Common myeloid progenitor, CD34-positive (primary cell): ENCODE measurements around the gene CCDC28A.

Experiments
- CTCF ChIA-PET: fragments of 350-600 bp; sonication (Branson Sonifier 250); formaldehyde crosslinking; loops from one replicate; lab custom pipeline; 2021; ENCODE audit warnings: antibody characterized with exemption; lab: Charles Lee
- POLR2A ChIA-PET: fragments of 350-600 bp; sonication (Branson Sonifier 250); formaldehyde crosslinking; loops from one replicate; lab custom pipeline; 2021; ENCODE audit warnings: antibody characterized with exemption; lab: Charles Lee
- DNase-seq, 3 donors: peaks; one replicate each; pipeline versions ENCODE4 v3.0.0 to v3.0.0-alpha.2; 2013
- H3K27ac ChIP-seq, 2 experiments: 1 replicate in 1 of 2; 2 replicates in 1 of 2; pipeline ENCODE4 v1.7.0; 2013; ENCODE audit warnings: inconsistent platforms in 2 of 2, low read length in 2 of 2, mild to moderate bottlenecking in 2 of 2, low read depth in 1 of 2, moderate library complexity in 1 of 2; ENCODE audit not compliant: severe bottlenecking in 2 of 2, insufficient read depth in 1 of 2, poor library complexity in 1 of 2
- H3K27me3 ChIP-seq, 5 experiments: replicated peaks in 2 of 5; 1 replicate in 3 of 5; 2 replicates in 2 of 5; pipeline versions ENCODE4 v1.6.1 to v1.7.0; 2013; ENCODE audit warnings: low read length in 4 of 5, mild to moderate bottlenecking in 2 of 5, moderate library complexity in 2 of 5, inconsistent platforms in 1 of 5; ENCODE audit not compliant: insufficient read depth in 5 of 5, control insufficient read depth in 4 of 5
- H3K36me3 ChIP-seq, 4 experiments: 1 replicate in 2 of 4; 2 replicates in 2 of 4; pipeline versions ENCODE4 v1.6.1 to v1.7.0; 2013; ENCODE audit warnings: low read length in 3 of 4, control low read depth in 1 of 4, mild to moderate bottlenecking in 1 of 4; ENCODE audit not compliant: control insufficient read depth in 4 of 4, insufficient read depth in 4 of 4
- H3K4me1 ChIP-seq, 4 experiments: 1 replicate in 3 of 4; 2 replicates in 1 of 4; pipeline versions ENCODE4 v1.6.1 to v1.7.1; 2013; ENCODE audit warnings: low read length in 3 of 4, mild to moderate bottlenecking in 3 of 4, control low read depth in 1 of 4, inconsistent platforms in 1 of 4, moderate library complexity in 1 of 4; ENCODE audit not compliant: control insufficient read depth in 4 of 4, insufficient read depth in 4 of 4; ENCODE audit errors: control extremely low read depth in 1 of 4
- H3K4me3 ChIP-seq, 7 experiments: 1 replicate in 4 of 7; 2 replicates in 3 of 7; pipeline versions ENCODE4 v1.5.1 to v1.7.0; 2013; ENCODE audit warnings: mild to moderate bottlenecking in 7 of 7, low read length in 6 of 7, moderate library complexity in 6 of 7, inconsistent platforms in 2 of 7, low read depth in 2 of 7, control low read depth in 1 of 7; ENCODE audit not compliant: insufficient read depth in 4 of 7, control insufficient read depth in 1 of 7; ENCODE audit errors: extremely low read depth in 1 of 7
- H3K9me3 ChIP-seq, 5 experiments: 1 replicate in 4 of 5; 2 replicates in 1 of 5; pipeline versions ENCODE4 v1.6.1 to v1.7.1; 2013; ENCODE audit warnings: low read length in 4 of 5, mild to moderate bottlenecking in 2 of 5, inconsistent platforms in 1 of 5, low read depth in 1 of 5, moderate library complexity in 1 of 5; ENCODE audit not compliant: control insufficient read depth in 4 of 5, insufficient read depth in 2 of 5; ENCODE audit errors: control extremely low read depth in 1 of 5
- WGBS: methylation state at CpG from one replicate; pipeline ENCODE4 v1.1.5; 2013; ENCODE audit not compliant: insufficient coverage; 5-methylcytosine and 5-hydroxymethylcytosine counted together

CCDC28A gene

DNA sequence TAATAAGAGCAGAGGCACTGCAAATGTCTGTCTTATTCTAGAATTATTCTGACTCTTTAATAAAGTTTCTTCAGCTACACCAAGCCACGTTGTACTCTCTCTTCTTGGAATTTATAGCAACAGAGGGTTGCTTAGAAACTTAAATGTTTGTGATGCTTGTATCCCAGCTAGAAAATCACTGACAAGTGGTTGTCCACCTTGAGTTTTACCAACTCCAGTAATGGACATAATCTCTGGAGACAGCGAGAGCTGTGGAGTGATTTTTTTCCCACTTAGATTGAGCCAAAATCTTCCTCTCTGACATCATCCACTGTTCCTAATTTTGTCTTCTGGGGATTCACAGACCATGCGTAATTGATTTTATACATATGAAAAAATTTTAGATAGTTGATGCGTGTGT is 30.3 kb downstream of the CCDC28A start:
- no peaks in the 10 kb centered on the region for H3K36me3 ChIP-seq
- ChIA-PET CTCF (no interaction called here), POLR2A (no interaction called here)
- no peak for DNase-seq
- 100% methylated on average over 2 of the region's 4 CpGs for WGBS
- H3K9me3 ChIP-seq, result no peaks in the 10 kb centered on the region
- H3K4me3 ChIP-seq, result no peak overlapping the region
- H3K27me3 ChIP-seq, result no peaks in the 10 kb centered on the region
- no peak overlapping the region for H3K27ac ChIP-seq
- no peaks in the 10 kb centered on the region for H3K4me1 ChIP-seq

DNA sequence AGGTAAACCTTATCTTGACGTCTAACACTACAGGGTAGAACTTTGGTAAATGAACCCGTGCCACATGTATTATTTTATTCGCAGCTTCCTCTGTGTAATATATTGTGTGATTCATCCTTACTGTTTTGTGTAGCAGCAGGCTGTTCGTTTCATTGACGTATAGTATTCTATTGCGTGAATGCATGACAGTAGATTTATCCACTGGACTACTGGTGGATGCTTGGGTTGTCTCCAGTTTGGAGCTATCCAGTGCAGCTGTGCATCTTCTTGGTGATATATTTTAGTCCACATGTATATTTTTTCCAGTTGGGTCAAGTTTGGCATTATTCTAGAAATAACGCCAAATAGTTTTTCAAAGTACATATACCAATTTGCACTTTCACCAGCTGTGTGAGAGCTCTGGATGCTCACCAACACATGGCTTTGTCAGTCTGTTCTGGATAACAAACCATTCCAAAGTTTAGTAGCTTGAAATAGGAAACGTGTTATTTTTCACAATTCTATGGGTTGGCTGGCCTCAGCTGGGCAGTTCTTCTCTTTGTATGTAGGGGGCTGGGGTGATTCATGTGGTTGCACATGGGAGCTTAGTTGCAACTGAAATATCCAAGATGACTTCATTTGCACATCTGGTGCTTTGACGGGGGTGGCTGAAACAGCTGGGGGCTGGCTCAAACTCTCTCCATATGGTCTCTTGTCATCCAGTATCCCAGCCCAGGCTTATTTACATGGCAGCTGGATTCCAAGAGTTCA is 31.6 kb downstream of the CCDC28A start:
- ChIA-PET POLR2A (interaction anchor here (0.6 kb wide), 1 partner anchor 413 kb away, joined by 3 read pairs; no protein-coding TSS in a partner anchor), CTCF (interaction anchor here (0.6 to 1.3 kb wide), 4 partner anchors 9 to 11 kb away, joined by 3 read pairs; partner anchors contain the start of gene ECT2L)
- H3K27ac ChIP-seq, result no peak overlapping the region
- no peaks in the 10 kb centered on the region for H3K27me3 ChIP-seq
- no peaks in the 10 kb centered on the region for H3K36me3 ChIP-seq
- no peaks in the 10 kb centered on the region for H3K9me3 ChIP-seq
- no peak overlapping the region for H3K4me3 ChIP-seq
- no peak for DNase-seq
- H3K4me1 ChIP-seq, result no peaks in the 10 kb centered on the region
- WGBS, result 100% methylated on average over 7 of the region's 9 CpGs

DNA sequence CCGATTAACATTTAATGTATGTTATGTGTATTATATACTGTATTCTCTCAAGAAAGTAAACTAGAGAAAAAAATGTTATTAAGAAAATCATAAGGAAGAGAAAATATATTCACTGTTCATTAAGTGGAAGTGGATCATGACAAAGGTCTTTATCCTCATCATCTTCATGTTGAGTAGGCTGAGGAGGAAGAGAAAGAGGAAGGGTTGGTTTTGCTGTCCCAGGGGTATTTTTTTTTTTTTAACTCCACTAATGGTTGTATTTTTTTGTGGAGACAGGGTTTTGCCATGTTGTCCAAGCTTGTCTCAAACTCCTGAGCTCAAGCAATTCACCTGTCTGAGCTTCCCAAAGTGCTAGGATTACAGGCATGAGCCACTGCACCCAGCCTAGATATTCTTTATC is 33.3 kb downstream of the CCDC28A start:
- Histone ChIP-seq H3K4me1 (no peaks in the 10 kb centered on the region), H3K36me3 (no peaks in the 10 kb centered on the region), H3K9me3 (no peaks in the 10 kb centered on the region), H3K27me3 (no peaks in the 10 kb centered on the region), H3K27ac (no peak overlapping the region), H3K4me3 (no peak overlapping the region)
- WGBS, result no CpG with 5 or more reads among the region's 1 CpG
- no peak for DNase-seq
- POLR2A ChIA-PET, result no interaction called here
- CTCF ChIA-PET, result interaction anchor here (1.3 kb wide), 1 partner anchor 11 kb away, joined by 3 read pairs; the partner anchor contains the start of gene ECT2L

DNA sequence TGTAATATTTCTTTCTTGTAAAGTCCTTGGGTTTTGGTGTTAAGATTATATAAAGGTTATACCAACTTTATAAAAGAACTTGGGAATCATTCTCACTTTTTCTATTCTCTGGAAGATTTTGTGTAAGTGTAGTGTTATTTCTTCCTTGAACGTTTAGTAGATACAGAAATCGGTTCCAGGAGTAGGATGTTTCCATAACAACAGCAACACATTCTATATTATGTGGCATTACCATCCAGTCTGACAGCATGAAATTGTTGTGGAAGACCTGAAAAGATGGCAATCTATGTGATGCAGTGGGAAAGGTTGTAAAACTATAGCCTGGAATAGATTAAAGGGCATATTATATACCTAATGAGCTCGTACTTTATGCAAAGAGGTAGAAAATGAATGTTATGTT is 36.1 kb downstream of the CCDC28A start:
- ChIA-PET POLR2A (no interaction called here), CTCF (no interaction called here)

DNA sequence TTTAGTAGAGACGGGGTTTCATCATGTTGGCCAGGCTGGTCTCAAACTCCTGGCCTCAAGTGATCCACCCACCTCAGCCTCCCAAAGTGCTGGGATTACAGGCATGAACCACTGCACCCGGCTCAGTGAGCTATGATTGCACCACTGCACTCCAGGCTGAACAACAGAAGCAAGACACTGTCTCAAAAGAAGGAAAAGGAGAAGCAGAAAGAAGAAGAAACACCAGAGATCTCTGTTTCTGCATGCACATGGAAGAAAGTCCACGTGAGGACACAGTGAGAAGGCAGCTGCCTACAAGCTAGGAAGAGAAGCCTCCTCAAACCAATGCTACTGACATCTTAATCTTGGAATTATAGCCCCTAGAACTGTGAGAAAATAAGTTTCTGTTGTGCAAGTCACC is 38.3 kb downstream of the CCDC28A start:
- DNase-seq, result no peak
- no peak overlapping the region for H3K4me3 ChIP-seq
- 89% methylated on average over 1 of the region's 3 CpGs for WGBS
- no peaks in the 10 kb centered on the region for H3K9me3 ChIP-seq
- CTCF ChIA-PET, result interaction anchor here (0.6 to 1.1 kb wide), 3 partner anchors 62 to 553 kb away, joined by 3 read pairs; no protein-coding TSS in a partner anchor
- no peaks in the 10 kb centered on the region for H3K27me3 ChIP-seq
- H3K4me1 ChIP-seq, result peaks cover 0 to 3% (median 0%) of the 10 kb centered on the region in 4 experiments
- H3K36me3 ChIP-seq, result no peaks in the 10 kb centered on the region
- H3K27ac ChIP-seq, result no peak overlapping the region
- POLR2A ChIA-PET, result no interaction called here

More for the DNA sequence above, 36.1 kb downstream of the CCDC28A start:
- Histone ChIP-seq H3K4me1 (peaks cover 0 to 3% (median 0%) of the 10 kb centered on the region in 4 experiments), H3K9me3 (no peaks in the 10 kb centered on the region), H3K27ac (no peak overlapping the region), H3K4me3 (no peak overlapping the region), H3K27me3 (no peaks in the 10 kb centered on the region), H3K36me3 (no peaks in the 10 kb centered on the region)
- DNase-seq, result no peak
- WGBS, result no CpG with 5 or more reads among the region's 3 CpGs

DNA sequence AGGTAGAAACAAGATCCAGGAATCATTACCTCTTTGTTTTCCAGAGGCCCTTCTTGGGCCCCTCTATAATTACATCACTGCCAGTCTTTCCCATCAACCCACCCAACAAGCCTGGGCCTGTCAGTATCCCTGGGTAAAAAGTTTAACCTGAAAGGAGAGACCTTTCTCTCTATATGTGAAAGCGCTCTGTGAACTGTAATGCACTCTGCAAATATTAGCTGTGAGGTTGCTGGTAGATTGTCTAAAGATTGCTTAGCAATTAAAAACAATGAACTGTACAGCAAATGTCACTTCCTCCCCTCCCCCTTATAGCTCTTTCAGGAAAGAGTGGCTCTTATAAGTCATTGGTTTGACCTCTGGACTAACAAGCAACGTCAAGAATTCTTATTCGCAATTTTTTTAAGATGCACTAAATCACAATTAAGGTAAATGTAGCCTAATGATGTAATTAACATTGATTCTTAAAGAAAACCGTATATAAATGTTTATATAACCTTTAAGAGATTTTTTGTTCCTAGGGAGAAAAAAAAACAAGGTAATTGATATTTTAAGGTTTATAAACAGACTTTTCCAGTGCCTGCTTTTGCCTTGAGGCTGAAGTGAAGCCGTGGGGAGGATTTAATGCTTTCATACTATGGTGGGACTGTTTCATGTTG is 40.7 kb downstream of the CCDC28A start:
- no peaks in the 10 kb centered on the region for H3K9me3 ChIP-seq
- H3K27me3 ChIP-seq, result no peaks in the 10 kb centered on the region
- H3K27ac ChIP-seq, result no peak overlapping the region
- no peak overlapping the region for H3K4me3 ChIP-seq
- no peak for DNase-seq
- H3K4me1 ChIP-seq, result peaks cover 0 to 17% (median 7%) of the 10 kb centered on the region in 4 experiments
- ChIA-PET POLR2A (interaction anchor here (0.6 kb wide), 1 partner anchor 216 kb away, joined by 3 read pairs; no protein-coding TSS in a partner anchor), CTCF (interaction anchor here (0.6 to 1.9 kb wide), 5 partner anchors 9 to 550 kb away, joined by 3 to 5 read pairs (median 3); no protein-coding TSS in a partner anchor)
- H3K36me3 ChIP-seq, result no peaks in the 10 kb centered on the region
- no CpG with 5 or more reads among the region's 5 CpGs for WGBS
